Transverse colon (tissue), 4 donors: ENCODE measurements around the gene TPRG1L. TPM values are rescaled to one million over a fixed set of nuclear protein-coding genes. Genes with fewer than 3 reads are reported as not detected.

ENCODE experiments used
- DNase-seq: peaks from one replicate; pipeline ENCODE4 v3.0.0-alpha.2; 2019
- H3K27ac ChIP-seq, 4 donors: fragments of 200-600 bp; sonication (generic); 2 replicates each; pipeline ENCODE4 v1.5.1; 2016 to 2018; ENCODE audit warnings: inconsistent platforms in 4 of 4
- H3K27me3 ChIP-seq: fragments of 200-600 bp; sonication (generic); 2 replicates; pipeline ENCODE4 v1.5.1; 2017; ENCODE audit warnings: inconsistent platforms
- H3K36me3 ChIP-seq, 4 donors: fragments of 200-600 bp; sonication (generic); 2 replicates each; pipeline ENCODE4 v1.5.1; 2017 to 2019; ENCODE audit warnings: inconsistent platforms in 4 of 4
- H3K4me1 ChIP-seq, 4 donors: fragments of 200-600 bp; sonication (generic); 2 replicates each; pipeline ENCODE4 v1.5.1; 2017 to 2020; ENCODE audit warnings: inconsistent platforms in 4 of 4
- H3K4me3 ChIP-seq, 4 donors: fragments of 200-600 bp; sonication (generic); 1 replicate in 1 of 4; 2 replicates in 3 of 4; pipeline versions ENCODE4 v1.5.1 to v1.6.1; 2017 to 2019; ENCODE audit warnings: inconsistent platforms in 4 of 4
- H3K9me3 ChIP-seq, 2 donors: fragments of 200-600 bp; sonication (generic); 2 replicates each; pipeline ENCODE4 v1.5.1; 2017 to 2019; ENCODE audit warnings: inconsistent platforms in 2 of 2
- CTCF ChIP-seq, 5 experiments: fragments of 200-600 bp in 3 of 5; fragments of 450-650 bp in 2 of 5; sonication (generic) in 3 of 5; IDR thresholded peaks; 1 replicate in 2 of 5; 2 replicates in 3 of 5; pipeline ENCODE4 v1.5.1; 2016 to 2017; ENCODE audit warnings: antibody characterized with exemption in 5 of 5, inconsistent platforms in 3 of 5, mild to moderate bottlenecking in 2 of 5, moderate library complexity in 1 of 5
- EP300 ChIP-seq: sonication (generic); formaldehyde crosslinking; IDR thresholded peaks from one replicate; pipeline ENCODE4 v1.6.1; 2017; ENCODE audit warnings: antibody characterized with exemption, low read depth
- POLR2A ChIP-seq: fragments of 450-650 bp; IDR thresholded peaks from one replicate; pipeline ENCODE4 v1.6.1; 2016; ENCODE audit warnings: antibody characterized with exemption, mild to moderate bottlenecking, moderate library complexity
- POLR2AphosphoS5 ChIP-seq, 3 donors: sonication (generic); formaldehyde crosslinking; IDR thresholded peaks; one replicate each; pipeline ENCODE4 v1.6.1; 2016; ENCODE audit warnings: antibody characterized with exemption in 3 of 3
- WGBS, 2 donors: methylation state at CpG; one replicate each; pipeline ENCODE4 v1.1.5; 2018; ENCODE audit warnings: low coverage in 1 of 2; 5-methylcytosine and 5-hydroxymethylcytosine counted together
- in situ Hi-C, 4 donors: fragments of 200-750 bp; cut with MboI; loops; one replicate each; pipeline versions ENCODE4 v1.15.0 to v1.15.1; 2017; ENCODE audit warnings: low sequenced_read_pairs in 3 of 4, low pct_ligation_motif_present in 1 of 4, low pct_unique_long_range_greater_than_20kb in 1 of 4
- intact Hi-C: fragments of 100-400 bp; cut with DNase I; formaldehyde crosslinking; loops from one replicate; pipeline ENCODE4 v1.15.1; 2023; ENCODE audit warnings: low total_unique reads
- total RNA-seq, 4 donors: library from RNA; depleted of rRNA; stranded (reverse); fragments of >200 nt; gene quantifications; one replicate each; pipeline ENCODE4 v1.1.0, GENCODE V29; 2016

TPRG1L gene
- total RNA-seq, 4 donors from 2014 or later = 24.5 to 86.8 (median 56.0) TPM

GRCh38 chr1:3638676-3639075, 13.9 kb downstream of the TPRG1L start:
- no peak for DNase-seq
- in situ Hi-C loops = no loop called here
- Histone ChIP-seq H3K9me3 (no peaks in the 10 kb centered on the region), H3K27me3 (no peaks in the 10 kb centered on the region), H3K4me3 (no peak overlapping the region), H3K4me1 (no peaks in the 10 kb centered on the region), H3K27ac (no peak overlapping the region), H3K36me3 (peaks cover 0 to 43% (median 19%) of the 10 kb centered on the region in 4 donors)
- intact Hi-C loops = no loop called here
- TF ChIP-seq POLR2A (no peak), POLR2AphosphoS5 (IDR thresholded peaks at IDR 0.05) (no peak), EP300 (no peak), CTCF (IDR thresholded peaks at IDR 0.05) (no peak)
- 89 to 93% methylated on average over 15 of the region's 15 CpGs for WGBS, 2 donors

DNA sequence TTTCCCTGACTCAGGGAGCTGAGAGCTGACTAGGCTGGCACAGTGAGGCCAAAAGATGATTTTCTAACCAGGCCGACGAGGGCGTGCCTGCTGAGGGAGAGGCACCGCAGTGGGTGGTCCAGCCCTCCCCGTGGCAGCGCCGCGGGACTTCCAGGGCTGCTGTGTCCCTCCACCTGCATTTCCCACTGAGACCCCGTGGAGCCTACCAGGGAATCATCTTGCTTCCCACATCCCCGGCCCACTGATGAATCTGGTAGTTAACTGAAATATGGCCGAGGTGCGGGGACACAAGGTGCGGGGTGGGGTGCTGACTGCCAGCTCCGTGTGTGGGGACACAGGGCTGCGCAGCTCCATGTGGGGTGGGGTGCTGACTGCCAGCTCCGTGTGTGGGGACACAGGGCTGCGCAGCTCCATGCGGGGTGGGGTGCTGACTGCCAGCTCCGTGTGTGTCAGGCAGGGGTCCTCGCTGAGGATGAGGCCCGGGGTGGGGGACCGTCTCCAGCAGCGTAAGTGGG, 14.6 kb downstream of the TPRG1L start:
- no peak for DNase-seq
- peaks cover 0 to 43% (median 16%) of the 10 kb centered on the region in 4 donors for H3K36me3 ChIP-seq
- intact Hi-C loops = no loop called here
- in situ Hi-C loops = no loop called here
- no peaks in the 10 kb centered on the region for H3K27me3 ChIP-seq
- no peak for TF ChIP-seq POLR2AphosphoS5 (IDR thresholded peaks at IDR 0.05)
- no peaks in the 10 kb centered on the region for H3K9me3 ChIP-seq
- no peak overlapping the region for H3K27ac ChIP-seq
- H3K4me3 ChIP-seq = no peak overlapping the region
- 94% methylated on average over 23 of the region's 23 CpGs; no CpG with 5 or more reads in 1 of the 2 donors for WGBS, 2 donors
- no peaks in the 10 kb centered on the region for H3K4me1 ChIP-seq

- H3K36me3 ChIP-seq = peaks cover 0 to 39% (median 15%) of the 10 kb centered on the region in 4 donors
- no peak for DNase-seq
Observed at GRCh38 chr1:3640121-3640837, 15.5 kb downstream of the TPRG1L start.

DNA sequence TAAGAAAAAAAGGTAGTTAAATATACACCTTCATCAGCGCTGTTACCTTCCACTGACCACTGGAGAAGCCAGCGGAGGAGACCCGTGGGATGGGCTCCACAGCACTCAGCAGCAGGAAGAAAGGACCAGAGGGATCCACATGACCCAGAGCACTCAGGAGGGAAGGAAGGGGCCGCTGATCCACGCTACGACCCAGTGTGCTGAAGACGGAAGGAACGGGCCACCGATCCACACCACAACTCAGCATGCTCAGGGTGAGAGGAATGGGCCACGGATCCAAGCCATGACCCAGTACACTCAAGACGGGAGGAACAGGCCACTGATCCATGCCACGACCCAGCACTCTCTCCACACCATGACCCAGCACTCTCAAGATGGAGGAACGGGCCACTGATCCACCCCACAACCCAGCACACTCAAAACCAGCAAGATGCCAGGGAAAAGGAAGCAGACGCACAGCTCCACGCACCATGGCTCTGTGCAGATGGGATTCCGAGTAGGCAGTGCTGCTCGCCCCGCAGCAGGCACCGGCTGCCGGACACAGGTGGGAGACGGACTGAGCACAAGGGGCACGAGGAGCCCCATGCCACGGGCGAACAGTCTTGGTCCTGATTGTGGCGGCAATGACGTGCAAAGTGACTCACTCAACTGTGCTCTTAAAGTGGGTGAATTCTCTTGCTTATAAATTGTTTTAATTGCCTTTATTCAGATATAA, 16.4 kb downstream of the TPRG1L start:
- Histone ChIP-seq H3K36me3 (peaks cover 0 to 34% (median 15%) of the 10 kb centered on the region in 4 donors), H3K27ac (no peak overlapping the region), H3K4me1 (no peaks in the 10 kb centered on the region), H3K27me3 (no peaks in the 10 kb centered on the region), H3K4me3 (no peak overlapping the region), H3K9me3 (no peaks in the 10 kb centered on the region)
- TF ChIP-seq EP300 (no peak), POLR2A (no peak), POLR2AphosphoS5 (IDR thresholded peaks at IDR 0.05) (no peak), CTCF (IDR thresholded peaks at IDR 0.05) (no peak)
- intact Hi-C loops (no loop called here), in situ Hi-C loops (no loop called here)
- DNase-seq = no peak
- WGBS, 2 donors = 96 to 100% methylated on average over 3 to 26 of the region's 26 CpGs

More at GRCh38 chr1:3640121-3640837, 15.5 kb downstream of the TPRG1L start:
- H3K27ac ChIP-seq = no peak overlapping the region
- H3K9me3 ChIP-seq = no peaks in the 10 kb centered on the region
- no peak overlapping the region for H3K4me3 ChIP-seq
- no peaks in the 10 kb centered on the region for H3K4me1 ChIP-seq
- in situ Hi-C loops (no loop called here), intact Hi-C loops (no loop called here)
- H3K27me3 ChIP-seq = no peaks in the 10 kb centered on the region
- 87 to 88% methylated on average over 3 to 31 of the region's 36 CpGs for WGBS, 2 donors
- TF ChIP-seq POLR2AphosphoS5 (IDR thresholded peaks at IDR 0.05) (no peak), POLR2A (no peak), EP300 (no peak), CTCF (IDR thresholded peaks at IDR 0.05) (no peak)
